GM21737 (cell line): Measurements from ENCODE around the gene TMEM43.
A peak's percentile ranks its signal among the peaks of the same experiment; 100 is the strongest.

Experiments used
- ATAC-seq: cut with Tn5 transposase; IDR thresholded peaks from one replicate; pipeline ENCODE4 v1.9.1; 2021; ENCODE audit warnings: mild to moderate bottlenecking, moderate library complexity; ENCODE audit not compliant: unreplicated experiment

The TMEM43 gene

DNA sequence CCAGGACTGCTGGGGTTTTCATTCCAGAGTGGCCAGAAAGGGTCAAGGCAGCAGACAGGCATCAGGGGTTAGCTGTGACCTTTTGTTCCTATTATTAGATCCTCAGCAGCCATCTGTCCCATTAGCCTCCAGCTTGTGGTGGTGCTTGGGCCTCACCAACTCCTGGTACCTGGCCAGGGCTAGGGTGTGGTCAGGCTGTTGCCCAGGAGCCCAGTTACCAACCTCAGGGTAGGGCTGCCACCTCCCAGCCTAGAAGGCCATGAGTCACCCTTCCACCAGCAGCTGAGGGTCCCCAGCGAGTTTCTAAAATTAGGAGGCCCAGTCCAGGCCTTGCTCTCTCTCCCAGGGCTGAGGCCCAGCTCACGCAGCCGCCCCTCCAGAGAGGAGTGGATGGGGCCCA lies 12.2 kb downstream of the TMEM43 start:
- no peak for ATAC-seq

DNA sequence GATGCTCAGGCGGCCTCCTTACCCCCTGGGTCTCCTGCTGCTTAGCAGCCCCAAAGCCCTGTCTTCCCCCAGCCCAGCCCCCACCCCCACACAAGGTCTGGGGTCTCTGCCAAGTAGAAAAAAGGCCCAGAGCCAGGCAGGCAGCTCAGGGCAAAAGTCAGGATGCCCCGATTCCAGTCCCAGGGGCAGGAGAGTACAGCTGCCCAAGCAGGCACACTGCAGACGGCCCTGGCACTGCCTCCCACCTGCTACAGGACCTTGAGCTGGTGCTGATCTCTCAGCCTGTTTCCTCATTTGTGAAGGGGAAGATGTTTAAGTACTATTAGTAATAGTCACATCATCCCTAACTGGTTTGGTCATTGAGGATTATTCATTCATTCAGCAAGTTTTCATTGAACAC lies 12.6 kb downstream of the TMEM43 start:
- no peak for ATAC-seq

DNA sequence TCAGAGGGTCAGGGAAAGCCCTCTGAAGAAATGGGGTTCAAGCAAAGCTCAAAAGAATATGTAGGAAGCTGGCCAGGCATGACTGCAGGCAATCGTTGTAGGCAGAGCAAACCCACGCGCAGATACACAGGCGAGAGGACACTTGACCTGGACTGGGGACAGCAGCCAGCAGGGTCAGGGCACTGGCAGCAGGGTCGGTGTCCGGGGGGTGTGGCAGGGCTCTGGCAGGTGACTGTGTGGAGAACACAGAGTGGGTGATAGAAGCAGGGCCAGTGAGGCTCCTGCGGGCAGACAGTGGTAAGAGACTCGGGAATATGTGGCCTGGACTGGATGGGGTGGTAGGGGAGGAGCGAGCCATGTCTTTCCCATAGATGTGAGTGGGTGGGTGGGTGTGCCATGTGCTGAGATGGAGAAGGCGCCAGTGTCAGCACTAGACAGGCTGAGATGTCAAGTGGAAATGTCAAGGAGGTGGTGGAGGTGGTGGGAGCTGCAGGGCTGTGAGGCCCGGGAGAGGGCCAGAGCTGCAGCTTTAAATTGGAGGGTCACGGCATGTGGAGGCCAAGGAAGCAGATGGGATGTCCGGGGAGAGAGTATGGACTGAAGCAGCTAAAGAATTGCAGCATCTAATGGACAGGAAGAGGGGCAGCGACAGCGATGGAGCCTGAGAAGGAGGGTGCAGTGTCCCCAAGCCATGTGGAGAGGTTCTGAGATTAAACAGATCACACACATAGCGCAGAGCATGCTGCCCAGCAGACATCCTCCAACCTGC lies 13.4 kb downstream of the TMEM43 start:
- ATAC-seq: no peak

DNA sequence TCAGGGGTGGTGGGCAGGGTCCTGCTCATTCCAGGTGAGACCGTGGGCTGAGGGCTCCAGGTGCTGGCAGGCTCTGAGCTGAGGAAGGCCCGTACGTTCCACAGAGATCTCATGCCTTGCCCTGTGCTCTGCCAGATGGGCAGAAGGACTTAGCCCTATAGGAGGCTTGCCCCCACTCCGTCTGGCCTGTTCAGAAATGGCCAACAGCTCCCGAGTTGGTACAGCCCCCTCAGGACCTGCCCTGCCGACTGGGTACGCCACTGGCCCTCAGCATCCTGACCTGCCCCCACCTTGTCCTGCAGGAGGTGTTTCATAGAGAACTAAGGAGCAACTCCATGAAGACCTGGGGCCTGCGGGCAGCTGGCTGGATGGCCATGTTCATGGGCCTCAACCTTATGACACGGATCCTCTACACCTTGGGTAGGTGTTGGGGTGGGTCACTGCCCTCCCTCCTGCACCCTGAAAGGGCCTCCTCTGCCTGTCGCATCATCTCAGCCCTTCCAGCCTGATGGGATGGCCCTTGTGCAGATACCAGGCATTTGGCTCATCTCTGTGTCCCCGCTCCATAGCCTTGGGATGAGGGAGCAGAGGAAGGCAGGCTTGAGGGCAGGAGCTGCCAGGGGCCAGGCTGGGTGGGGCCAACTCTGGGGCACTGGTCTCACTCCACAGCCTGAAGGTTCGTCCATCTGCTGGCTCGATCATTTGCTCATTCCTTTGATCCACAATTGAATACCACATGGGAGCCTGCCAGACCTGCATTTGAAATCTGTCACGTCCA lies 14.2 kb downstream of the TMEM43 start:
- ATAC-seq: no peak

DNA sequence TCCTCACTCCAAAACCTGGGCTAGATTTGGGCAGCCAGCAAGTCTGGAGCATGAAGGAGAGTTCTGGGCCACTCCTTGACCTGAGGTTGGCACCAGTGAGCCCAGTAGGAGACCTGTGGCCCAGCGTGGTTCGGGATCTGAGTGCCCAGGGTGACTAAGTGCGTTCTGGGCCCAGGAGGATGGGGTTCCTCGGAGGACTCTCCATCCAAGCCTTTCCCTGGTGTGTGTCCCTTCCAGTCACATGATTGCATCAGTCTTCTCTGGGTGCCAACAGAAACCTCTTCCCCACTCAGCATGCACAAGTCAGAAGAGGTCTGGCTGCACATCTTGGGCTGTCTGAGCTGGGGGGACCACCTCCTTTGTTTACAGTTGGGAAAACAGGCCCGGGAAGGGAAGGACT lies 14.9 kb downstream of the TMEM43 start:
- no peak for ATAC-seq

DNA sequence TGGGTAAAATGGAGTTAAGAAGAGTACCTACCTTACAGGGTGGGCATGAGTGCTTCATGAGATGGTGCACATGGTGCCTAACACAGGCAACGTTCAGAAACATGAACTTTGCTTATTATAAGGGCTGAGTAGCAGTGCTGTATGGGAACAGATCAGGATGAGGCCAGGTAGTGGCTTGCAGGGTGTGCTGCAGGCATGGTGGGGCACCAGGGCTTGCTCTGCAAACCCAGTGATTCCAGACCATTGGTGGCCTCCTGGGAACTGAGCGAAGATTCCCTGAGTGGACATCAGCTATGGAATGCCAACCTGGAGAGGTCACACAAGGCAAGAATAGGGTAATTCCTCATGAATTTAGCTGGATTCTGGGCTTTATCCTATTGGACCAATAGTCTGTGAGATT lies 15.8 kb downstream of the TMEM43 start:
- ATAC-seq: no peak

DNA sequence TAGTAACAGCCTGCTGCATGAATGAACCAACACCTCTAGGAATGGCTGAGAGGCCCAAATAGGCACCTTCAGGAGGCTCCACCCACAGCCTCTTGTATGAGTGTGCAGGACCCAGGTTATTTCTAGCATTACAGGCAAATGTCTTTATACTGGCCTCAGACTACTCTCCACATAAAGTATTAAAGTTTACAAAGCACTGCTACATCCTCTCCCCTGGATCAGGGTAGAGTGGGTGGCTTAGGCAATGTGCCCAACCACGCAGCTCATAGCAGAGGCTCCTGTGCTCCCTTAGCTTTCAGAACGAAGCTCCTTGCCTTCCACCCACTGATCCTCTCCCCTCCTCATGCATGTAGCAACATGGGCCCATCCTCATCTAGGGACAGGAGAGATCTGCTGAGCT lies 16.3 kb downstream of the TMEM43 start:
- ATAC-seq: no peak

DNA sequence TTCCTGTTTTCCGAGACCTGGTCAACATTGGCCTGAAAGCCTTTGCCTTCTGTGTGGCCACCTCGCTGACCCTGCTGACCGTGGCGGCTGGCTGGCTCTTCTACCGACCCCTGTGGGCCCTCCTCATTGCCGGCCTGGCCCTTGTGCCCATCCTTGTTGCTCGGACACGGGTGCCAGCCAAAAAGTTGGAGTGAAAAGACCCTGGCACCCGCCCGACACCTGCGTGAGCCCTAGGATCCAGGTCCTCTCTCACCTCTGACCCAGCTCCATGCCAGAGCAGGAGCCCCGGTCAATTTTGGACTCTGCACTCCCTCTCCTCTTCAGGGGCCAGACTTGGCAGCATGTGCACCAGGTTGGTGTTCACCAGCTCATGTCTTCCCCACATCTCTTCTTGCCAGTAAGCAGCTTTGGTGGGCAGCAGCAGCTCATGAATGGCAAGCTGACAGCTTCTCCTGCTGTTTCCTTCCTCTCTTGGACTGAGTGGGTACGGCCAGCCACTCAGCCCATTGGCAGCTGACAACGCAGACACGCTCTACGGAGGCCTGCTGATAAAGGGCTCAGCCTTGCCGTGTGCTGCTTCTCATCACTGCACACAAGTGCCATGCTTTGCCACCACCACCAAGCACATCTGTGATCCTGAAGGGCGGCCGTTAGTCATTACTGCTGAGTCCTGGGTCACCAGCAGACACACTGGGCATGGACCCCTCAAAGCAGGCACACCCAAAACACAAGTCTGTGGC lies 16.9 kb downstream of the TMEM43 start:
- no peak for ATAC-seq

DNA sequence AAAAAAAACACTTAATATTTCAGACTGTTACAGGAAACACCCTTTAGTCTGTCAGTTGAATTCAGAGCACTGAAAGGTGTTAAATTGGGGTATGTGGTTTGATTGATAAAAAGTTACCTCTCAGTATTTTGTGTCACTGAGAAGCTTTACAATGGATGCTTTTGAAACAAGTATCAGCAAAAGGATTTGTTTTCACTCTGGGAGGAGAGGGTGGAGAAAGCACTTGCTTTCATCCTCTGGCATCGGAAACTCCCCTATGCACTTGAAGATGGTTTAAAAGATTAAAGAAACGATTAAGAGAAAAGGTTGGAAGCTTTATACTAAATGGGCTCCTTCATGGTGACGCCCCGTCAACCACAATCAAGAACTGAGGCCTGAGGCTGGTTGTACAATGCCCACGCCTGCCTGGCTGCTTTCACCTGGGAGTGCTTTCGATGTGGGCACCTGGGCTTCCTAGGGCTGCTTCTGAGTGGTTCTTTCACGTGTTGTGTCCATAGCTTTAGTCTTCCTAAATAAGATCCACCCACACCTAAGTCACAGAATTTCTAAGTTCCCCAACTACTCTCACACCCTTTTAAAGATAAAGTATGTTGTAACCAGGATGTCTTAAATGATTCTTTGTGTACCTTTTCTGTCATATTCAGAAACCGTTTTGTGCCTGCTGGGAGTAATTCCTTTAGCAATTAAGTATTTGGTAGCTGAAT lies 17.9 kb downstream of the TMEM43 start:
- ATAC-seq: no peak

DNA sequence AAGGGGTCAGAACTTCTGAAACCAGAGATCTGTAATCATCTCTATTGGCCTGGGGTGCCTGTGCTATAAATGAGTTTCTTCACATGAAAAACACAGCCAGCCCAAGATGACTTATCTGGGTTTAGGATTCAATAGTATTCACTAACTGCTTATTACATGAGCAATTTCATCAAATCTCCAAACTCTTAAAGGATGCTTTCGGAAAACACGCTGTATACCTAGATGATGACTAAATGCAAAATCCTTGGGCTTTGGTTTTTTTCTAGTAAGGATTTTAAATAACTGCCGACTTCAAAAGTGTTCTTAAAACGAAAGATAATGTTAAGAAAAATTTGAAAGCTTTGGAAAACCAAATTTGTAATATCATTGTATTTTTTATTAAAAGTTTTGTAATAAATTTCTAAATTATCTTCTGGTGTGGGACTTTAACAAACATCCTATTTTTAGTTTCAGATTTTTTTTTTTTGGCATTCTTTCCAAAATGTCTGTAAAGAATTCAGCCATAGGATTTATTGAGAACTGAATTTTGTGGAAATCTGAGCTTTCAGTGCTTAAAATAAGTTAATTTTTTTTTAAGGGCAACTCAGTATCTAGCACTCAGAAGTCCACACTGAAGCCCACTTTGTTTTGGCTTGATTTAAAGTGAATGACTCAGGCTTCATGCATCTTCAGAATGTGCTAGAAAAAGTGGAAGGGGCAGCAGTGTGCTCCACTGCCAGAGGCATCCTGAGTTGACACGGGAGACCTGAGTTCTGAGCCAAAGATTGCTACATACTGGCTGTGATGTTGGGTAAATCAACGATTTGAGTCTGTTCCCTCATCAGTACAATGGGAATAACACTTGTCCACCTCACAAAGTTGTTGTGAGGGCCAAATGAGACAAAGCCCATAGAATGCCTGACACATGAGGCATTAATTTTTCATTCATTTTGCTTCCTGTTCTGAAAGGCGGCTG lies 18.7 kb downstream of the TMEM43 start:
- ATAC-seq: no peak

DNA sequence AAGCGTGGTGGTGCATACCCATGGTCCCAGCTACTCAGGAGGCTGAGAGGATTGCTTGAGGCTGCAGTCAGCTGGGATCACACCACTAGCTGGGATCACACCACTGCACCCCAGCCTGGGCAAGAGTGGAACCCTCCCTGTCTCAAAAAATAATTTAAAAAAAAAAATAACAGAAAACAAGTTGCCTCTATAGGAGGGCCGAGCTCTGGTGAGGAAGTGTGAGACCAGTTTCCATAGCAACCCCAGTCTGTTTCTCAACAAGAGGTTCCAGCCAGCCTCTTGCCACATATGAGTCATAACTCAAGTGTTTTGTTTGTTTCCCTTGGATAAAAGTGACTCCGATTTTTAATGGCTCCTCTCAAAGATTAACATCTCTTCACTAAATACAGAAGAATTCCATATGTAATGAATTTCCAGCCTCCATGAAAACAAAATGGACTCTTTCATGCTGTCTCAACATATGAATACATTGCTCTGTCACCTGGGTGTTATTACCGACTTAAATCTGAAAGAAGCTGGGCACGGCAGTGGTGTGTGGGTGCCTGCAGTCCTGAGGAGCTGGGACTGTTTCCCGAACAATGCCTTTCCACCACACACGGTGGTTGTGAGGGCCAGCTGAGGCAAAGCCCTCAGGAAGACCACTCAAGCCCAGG lies 19.7 kb downstream of the TMEM43 start:
- ATAC-seq: peak; percentile 89

DNA sequence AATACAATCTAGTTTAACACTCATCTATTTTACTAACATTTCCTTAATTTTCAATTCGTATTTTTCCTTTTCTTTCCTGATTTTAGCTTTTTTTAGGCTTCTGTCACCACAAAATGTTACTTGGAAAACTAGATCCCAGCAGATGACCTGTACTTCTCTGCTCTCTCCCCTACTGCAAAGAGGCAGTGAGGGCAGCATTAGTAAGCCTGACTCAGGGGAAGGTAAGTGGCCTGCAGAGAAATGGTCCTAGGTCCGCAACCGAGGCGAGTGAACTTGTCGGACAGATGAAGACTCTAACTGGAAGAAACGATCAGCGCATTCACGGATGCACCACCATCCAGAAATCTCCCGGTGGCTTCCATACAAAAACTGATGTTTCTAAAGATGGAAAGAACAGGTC lies 20.4 kb downstream of the TMEM43 start:
- no peak for ATAC-seq

DNA sequence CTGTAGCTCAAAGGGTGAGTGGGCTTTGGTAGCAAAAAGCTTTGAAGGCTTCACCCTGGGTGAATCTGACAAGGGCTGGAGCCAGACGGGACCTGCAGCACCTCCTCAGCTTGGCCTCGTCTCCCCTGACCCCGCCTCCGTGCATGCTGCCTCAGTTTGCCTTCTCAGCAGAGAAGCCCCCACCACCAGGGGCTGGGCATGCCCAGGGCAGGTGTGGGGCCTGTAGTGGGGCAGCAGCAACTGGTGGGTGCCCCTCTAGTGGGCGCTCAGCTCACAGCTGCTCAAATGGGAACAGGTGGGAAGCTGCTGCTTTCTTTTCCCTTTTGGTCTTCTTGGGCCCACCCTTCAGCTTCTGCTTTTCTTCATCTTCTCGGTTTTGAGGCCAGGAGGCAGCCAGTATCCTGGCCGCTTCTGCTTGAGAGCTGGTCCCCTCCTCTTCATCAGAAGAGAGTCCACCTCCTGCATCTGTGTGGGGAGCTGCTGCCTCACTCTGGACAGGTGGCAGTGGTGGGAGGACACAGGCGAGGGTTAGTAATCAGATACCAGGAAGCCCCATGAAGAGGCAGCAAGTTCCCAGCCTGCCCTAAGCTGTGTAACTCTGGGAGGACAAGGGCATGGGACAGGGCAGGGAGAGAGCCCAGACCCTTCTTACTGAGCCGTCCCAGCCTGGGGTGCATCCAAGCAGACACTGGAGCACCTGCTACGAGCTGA lies 21.0 kb downstream of the TMEM43 start:
- no peak for ATAC-seq

DNA sequence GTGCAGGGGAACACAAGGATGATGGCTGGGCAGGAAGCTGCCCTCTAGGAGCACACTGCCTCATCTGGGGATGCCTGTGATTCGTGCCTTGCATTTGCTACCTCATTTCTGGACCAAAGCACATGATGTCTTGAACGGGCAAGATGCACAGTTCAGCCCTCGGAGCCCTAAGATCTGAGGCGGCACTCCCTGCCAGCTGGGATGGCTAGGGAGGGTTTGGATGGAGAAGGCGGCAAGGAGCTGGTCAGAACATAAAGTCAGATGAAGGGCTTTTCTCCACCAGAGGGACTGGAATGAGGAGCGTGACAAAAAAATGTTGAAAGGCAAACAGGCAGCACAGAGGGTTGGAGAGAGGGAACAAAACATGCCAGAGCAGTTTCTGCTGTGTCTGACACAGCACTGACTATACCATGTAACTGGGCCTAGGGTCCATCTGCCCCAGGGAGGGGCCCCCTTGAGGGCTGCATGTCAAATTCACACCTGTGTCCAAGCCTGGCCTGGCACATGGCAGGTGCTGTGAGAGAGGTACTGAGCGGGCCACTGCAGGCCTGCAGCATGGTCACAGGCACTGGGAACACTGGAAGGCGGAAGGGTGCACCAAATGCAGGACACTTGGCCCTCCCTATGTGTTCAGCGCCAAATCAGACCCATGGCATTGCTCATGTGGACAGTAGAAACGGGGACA lies 21.7 kb downstream of the TMEM43 start:
- no peak for ATAC-seq

DNA sequence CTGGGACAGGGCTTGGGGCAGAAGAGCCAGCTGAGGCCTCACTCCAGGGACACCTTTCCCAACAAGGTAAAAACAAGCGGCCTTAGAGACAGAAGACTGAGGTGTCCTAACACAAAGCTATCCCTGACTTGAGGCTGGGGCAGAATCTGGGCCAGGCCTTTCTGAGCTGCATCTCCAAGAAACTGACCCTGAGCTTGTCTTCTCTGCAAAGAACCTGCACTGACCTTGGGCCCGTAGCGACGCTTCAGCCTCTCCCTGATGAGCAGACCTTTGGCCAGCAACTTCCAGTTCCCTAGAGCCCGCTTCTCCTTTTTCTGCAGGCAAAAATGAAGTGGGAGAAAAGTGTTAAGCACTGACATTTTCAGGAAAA lies 22.2 kb downstream of the TMEM43 start:
- no peak for ATAC-seq

DNA sequence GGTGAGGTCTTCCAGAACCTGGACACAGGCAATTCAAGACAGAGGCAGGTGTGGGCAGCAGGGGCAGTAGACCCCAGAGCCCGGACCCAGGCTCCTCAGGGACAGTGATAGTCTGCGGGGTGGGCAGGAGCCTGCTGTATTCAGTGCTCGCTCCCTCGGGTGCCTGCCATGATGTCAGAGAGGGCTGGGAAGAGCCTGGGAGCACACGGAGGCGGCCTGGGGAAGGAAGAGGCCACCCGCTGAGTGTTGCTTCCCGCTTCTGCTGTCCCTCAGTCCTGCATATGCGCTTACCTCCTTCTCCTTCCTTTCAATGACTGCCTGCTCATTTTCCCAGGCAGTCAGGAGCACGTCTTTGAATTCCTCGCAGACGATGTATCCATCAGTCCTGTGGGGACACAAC lies 22.8 kb downstream of the TMEM43 start:
- no peak for ATAC-seq

DNA sequence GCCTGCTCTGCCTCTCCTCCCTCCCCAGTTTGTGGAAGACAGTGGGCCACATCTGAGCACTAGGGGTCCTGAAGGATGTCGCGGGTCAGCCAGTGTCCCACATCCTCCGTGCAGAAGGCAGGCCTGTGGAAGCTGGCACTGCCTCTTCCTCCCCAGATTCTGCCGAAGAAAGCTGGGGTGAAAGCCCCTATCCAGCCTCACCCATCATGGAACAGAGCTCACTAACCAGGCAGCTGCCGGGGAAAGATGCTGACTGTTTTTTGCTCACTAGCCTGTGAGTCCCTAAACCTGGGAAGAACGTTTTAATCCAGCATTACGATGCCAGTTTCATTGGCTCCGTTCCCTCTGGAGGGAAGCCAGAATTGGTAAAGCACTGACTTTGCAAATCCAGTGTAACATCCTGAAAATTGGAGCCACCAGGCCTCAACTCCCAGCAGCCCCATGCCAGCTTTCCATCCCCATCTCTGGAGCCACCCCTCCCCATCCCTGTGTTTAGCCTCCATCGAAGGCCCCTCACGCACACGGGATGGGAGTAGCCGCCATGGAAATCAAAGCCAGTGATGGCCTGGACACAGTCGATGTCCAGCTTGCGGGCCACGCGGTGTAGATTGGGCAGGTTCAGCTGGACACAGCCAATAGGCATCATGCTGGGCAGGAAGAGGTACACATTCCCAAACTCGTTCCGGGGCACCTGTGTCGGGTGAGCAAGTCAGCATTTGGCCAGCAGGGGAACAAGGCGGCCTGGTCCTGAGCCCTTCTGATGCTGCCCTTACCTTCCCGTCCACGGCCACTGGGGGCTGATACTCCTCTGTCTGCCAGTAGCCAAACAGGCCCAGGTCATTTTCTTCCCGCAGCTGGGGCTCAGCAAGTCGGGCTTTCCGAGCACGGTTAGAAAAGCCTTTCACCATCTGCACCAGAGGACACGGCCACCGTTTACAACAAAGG lies 23.5 kb downstream of the TMEM43 start:
- ATAC-seq: no peak
